ENCODE measurements around the gene NIN. TPM values are rescaled to one million over a fixed set of nuclear protein-coding genes. Genes with fewer than 3 reads are reported as not detected.

Gene NIN
- polyA plus RNA-seq, 1 experiment, result 26.9 TPM

DNA sequence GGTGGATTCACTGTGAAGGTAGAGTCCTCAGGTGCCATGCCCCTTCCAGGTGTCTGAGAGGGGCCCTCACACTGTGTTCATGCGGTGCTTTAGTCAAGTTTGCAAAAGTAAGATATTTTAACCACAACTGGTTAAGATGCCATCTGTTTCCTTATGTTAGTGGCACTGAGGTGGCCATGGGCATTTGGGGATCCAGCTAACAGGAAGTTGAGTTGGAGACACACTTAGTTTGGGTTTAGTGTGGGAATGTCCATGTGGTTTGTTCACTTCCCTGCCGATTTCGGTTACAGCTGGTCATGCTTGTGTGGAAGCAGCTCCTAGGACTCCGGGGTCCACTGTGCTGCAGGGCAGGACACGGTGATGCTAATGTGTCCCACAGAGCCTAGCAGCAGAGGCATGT lies 23.6 kb upstream of the NIN start:
- ChIA-PET CTCF (no interaction called here), POLR2A (no interaction called here)
- no peak for TF ChIP-seq CTCF (IDR thresholded peaks at IDR 0.05; ENCODE audit: low read depth, low read length)
- no peak for DNase-seq (ENCODE audit: low read depth, low spot score)
- no peaks in the 10 kb centered on the region for H3K9me3 ChIP-seq (ENCODE audit: control insufficient read depth, insufficient read depth, low read length)
- no peaks in the 10 kb centered on the region for H3K27me3 ChIP-seq (ENCODE audit: control insufficient read depth, insufficient read depth, low read length)
- H3K4me3 ChIP-seq (ENCODE audit: low read depth, low read length), result no peak overlapping the region
- H3K27ac ChIP-seq (ENCODE audit: low read depth, low read length), result no peak overlapping the region

GRCh38 chr14:50853891-50854290 lies 22.9 kb upstream of the NIN start:
- CTCF ChIA-PET, result no interaction called here
- Histone ChIP-seq H3K9me3 (ENCODE audit: control insufficient read depth, insufficient read depth, low read length) (no peaks in the 10 kb centered on the region), H3K27me3 (ENCODE audit: control insufficient read depth, insufficient read depth, low read length) (no peaks in the 10 kb centered on the region), H3K27ac (ENCODE audit: low read depth, low read length) (no peak overlapping the region), H3K4me3 (ENCODE audit: low read depth, low read length) (no peak overlapping the region)
- POLR2A ChIA-PET, result no interaction called here
- TF ChIP-seq CTCF (IDR thresholded peaks at IDR 0.05; ENCODE audit: low read depth, low read length), result no peak
- DNase-seq (ENCODE audit: low read depth, low spot score), result no peak

GRCh38 chr14:50846226-50846880 lies 15.4 kb upstream of the NIN start:
- Histone ChIP-seq H3K9me3 (ENCODE audit: control insufficient read depth, insufficient read depth, low read length) (no peaks in the 10 kb centered on the region), H3K27me3 (ENCODE audit: control insufficient read depth, insufficient read depth, low read length) (no peaks in the 10 kb centered on the region), H3K27ac (ENCODE audit: low read depth, low read length) (peak overlapping the region; percentile 82), H3K4me3 (ENCODE audit: low read depth, low read length) (no peak overlapping the region)
- TF ChIP-seq CTCF (IDR thresholded peaks at IDR 0.05; ENCODE audit: low read depth, low read length), result no peak
- ChIA-PET CTCF (interaction anchor here (1.0 to 3.9 kb wide), 3 partner anchors 13 to 372 kb away, joined by 3 to 51 read pairs (median 4); no protein-coding TSS in a partner anchor), POLR2A (interaction anchor here (0.6 to 1.4 kb wide), 4 partner anchors 13 to 249 kb away, joined by 3 to 9 read pairs (median 4); no protein-coding TSS in a partner anchor)
- peak; percentile 65 for DNase-seq (ENCODE audit: low read depth, low spot score)

- H3K4me3 ChIP-seq (ENCODE audit: low read depth, low read length), result no peak overlapping the region
- no peaks in the 10 kb centered on the region for H3K27me3 ChIP-seq (ENCODE audit: control insufficient read depth, insufficient read depth, low read length)
- CTCF ChIA-PET, result no interaction called here
- no peak overlapping the region for H3K27ac ChIP-seq (ENCODE audit: low read depth, low read length)
- H3K9me3 ChIP-seq (ENCODE audit: control insufficient read depth, insufficient read depth, low read length), result no peaks in the 10 kb centered on the region
- no peak for TF ChIP-seq CTCF (IDR thresholded peaks at IDR 0.05; ENCODE audit: low read depth, low read length)
- DNase-seq (ENCODE audit: low read depth, low spot score), result no peak
- POLR2A ChIA-PET, result no interaction called here
Observed at GRCh38 chr14:50845166-50845565, 14.2 kb upstream of the NIN start.

DNA sequence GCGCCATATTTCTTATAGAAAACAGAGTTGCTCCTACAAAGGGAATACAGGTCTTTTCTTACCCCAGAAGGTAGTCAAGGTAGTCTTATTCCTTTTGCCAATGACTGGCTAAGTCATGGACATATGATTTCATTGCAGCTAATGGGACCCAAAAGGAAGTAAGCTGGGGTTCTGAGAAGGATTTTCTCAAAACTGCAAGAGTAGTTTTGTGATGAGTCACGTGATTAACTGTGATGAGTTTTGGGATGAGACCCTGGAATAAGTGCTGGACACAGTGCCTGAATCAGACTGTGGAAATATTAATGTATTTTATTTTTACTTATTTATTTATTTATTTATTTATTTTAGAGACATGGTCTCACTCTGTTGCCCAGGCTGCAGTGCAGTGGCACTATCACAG lies 13.4 kb upstream of the NIN start:
- Histone ChIP-seq H3K27ac (ENCODE audit: low read depth, low read length) (no peak overlapping the region), H3K27me3 (ENCODE audit: control insufficient read depth, insufficient read depth, low read length) (no peaks in the 10 kb centered on the region), H3K4me3 (ENCODE audit: low read depth, low read length) (no peak overlapping the region), H3K9me3 (ENCODE audit: control insufficient read depth, insufficient read depth, low read length) (no peaks in the 10 kb centered on the region)
- POLR2A ChIA-PET, result no interaction called here
- CTCF ChIA-PET, result no interaction called here
- no peak for TF ChIP-seq CTCF (IDR thresholded peaks at IDR 0.05; ENCODE audit: low read depth, low read length)
- DNase-seq (ENCODE audit: low read depth, low spot score), result no peak
